ENCODE results near the gene GDPD3.

The GDPD3 gene

DNA sequence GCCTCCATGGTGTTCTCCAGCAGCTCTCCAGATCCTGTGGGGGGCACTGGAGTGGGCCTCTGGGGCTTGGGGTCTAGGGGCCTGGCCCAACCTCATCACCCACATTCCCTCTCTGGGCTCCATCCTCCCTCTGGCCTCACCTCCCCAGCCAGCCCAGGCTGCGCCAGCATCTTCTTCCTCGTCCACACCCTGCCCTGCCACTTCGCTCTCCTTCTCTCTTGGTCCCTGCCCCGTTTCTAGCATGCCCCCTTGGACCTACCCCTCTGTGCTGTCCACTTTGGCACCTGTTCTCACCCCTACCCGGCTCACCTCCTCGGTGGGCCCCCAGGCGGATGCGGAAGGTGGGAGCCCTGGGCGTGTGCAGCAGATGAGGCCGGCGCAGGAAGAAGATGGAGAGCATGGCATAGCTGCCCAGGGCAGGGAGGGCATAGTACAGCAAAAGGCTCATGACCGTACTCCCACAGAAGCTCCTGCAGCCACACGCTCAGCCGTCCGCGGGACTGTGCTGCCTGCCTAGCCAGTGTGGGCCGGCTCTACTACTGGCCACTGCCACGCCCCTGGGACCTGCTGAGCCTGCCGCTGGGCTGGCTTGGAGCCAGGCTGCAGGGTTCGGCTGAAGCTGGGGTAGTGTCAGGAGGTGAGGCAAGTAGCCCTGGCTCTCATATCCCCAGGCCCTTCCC lies at the start of gene GDPD3:
TSS of gene GDPD3 (minus strand) at position 507 of the 680 bp plus-strand sequence. CDS start at position 448, 59 bp downstream.
- Histone ChIP-seq H3K27ac (peak within 1 kb of the TSS in 1 of 2 donors; percentile 55), H3K4me3 (no peak within 1 kb of the TSS)
- no peak for DNase-seq (ENCODE audit: low spot score)
- TF ChIP-seq CTCF (IDR thresholded peaks at IDR 0.05), result no peak

GRCh38 chr16:30157214-30157613 lies 43.9 kb upstream of the GDPD3 start:
- TF ChIP-seq CTCF (IDR thresholded peaks at IDR 0.05), result no peak
- H3K4me3 ChIP-seq, result no peak overlapping the region
- H3K27ac ChIP-seq, result no peak overlapping the region
- DNase-seq (ENCODE audit: low spot score), result no peak

DNA sequence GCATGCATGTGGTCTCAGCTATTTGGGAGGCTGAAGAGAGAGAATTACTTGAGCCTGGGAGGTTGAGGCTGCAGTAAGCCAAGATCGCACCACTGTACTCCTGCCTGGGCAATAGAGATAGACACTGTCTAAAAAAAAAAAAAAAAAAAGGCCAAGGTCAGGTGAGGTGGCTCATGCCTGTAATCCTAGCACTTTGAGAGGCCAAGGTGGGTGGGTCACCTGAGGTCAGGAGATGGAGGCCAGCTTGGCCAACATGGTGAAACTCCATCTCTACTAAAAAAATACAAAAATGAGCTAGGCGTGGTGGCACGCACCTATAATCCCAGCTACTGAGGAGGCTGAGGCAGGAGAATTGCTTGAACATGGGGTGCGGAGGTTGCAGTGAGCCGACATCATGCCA lies 41.9 kb upstream of the GDPD3 start:
- H3K27ac ChIP-seq, result no peak overlapping the region
- no peak overlapping the region for H3K4me3 ChIP-seq
- no peak for DNase-seq (ENCODE audit: low spot score)
- TF ChIP-seq CTCF (IDR thresholded peaks at IDR 0.05), result no peak

GRCh38 chr16:30152517-30152916 lies 39.2 kb upstream of the GDPD3 start:
- DNase-seq (ENCODE audit: low spot score), result no peak
- no peak overlapping the region for H3K27ac ChIP-seq
- no peak overlapping the region for H3K4me3 ChIP-seq
- TF ChIP-seq CTCF (IDR thresholded peaks at IDR 0.05), result no peak

DNA sequence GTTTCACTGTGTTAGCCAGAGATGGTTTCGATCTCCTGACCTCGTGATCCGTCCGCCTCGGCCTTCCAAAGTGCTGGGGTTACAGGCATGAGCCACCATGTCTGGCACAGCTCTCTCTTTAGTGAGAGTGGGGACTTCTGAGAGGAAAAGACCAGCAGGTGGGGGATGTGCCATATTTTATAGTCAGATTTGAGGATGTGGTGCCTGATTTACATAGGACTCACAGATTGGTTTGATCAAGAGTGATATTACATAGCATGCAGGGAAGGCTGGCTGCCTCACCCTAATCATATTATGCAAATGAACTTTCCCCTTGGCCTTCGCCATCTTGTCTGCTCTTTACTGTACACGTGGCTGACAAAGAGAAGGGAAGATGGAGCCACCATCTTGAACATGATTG lies 37.8 kb upstream of the GDPD3 start:
- Histone ChIP-seq H3K4me3 (no peak overlapping the region), H3K27ac (no peak overlapping the region)
- DNase-seq (ENCODE audit: low spot score), result no peak
- TF ChIP-seq CTCF (IDR thresholded peaks at IDR 0.05), result no peak

DNA sequence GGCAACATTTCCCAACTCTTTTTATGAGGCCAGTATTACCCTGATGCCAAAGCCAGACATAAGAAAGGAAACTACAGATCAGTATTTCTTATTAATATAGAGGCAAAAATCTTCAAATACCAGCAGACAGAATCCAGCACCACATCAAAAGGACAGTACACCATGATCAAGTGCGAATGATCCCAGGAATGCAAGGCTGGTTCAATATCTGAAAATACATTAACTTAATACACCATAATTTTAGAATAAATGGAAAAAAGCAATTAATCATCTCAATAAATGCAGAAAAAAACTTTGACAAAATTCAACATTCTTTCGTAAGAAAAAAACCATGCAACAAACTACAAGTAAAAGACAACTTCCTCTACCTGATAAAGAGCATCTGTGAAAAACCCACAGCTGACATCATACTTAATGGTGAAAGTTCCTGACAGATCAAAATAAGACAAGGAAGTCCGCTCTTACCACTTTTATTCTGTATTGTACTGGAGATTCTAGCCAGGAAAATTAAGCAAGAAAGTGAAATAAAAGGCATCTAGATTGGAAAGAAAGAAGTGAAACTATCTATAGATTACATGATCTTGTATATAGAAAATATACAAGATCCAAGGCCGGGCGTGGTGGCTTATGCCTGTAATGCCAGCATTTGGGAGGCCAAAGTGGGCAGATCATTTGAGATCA lies 36.1 kb upstream of the GDPD3 start:
- no peak for TF ChIP-seq CTCF (IDR thresholded peaks at IDR 0.05)
- DNase-seq (ENCODE audit: low spot score), result no peak
- no peak overlapping the region for H3K27ac ChIP-seq
- no peak overlapping the region for H3K4me3 ChIP-seq

All from coronary artery (tissue), 2 donors.